Measurements from ENCODE around the gene AMH.

The AMH gene

DNA sequence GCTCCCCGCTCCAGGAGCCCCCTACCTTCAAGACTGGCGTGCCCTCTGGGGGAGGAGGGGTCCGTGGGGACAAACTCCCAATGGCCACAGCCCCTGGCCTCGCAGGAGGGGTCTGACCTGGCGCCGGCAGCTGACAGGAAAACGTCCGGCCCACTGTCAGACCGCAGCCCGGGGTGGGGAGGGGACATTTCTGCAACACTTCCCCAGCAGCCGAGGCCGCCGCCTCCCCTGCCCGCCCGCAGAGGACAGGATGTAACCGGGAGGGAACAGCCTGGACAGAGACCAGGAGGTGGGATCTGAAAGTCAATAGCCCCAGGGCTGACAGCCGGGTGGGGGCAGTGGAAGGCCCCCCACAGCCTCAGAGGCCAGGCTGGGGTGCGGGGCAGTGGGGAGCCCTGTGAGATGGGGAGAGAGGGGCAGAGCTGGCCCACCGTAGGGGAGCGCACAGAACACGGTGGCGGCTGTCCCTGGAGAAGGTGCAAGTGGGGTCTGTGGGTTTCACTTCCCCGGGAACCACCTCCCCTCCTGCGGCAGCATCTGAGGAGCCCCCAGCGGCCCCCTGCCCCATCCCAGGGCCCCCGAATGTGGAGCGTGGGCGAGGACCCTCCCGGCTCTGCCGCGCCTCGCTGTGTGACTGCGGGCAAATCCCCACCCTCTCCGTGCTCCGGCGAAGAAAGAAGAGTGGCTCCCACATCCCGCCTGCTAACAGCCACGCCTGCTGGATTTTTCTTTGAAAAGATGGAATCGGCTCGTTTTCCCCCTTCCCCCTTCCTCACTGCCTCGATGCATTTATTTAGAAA lies 33.1 kb downstream of the AMH start, which contains the start of gene PEAK3:
TSS of gene PEAK3 (minus strand) at position 114 of the 800 bp plus-strand sequence. CDS start 1,244 bp downstream, outside the sequence.
- TF ChIP-seq Cebpa-rat (IDR thresholded peaks at IDR 0.05), result 0 out of 22 replicates have a peak, but pooled peaks of 1 of the 11 experiments have one; percentile 11
- Histone ChIP-seq H4K20me1 (peaks cover 0 to 87% (median 17%) of the 10 kb centered on the region in 11 experiments; a peak in 16 of 22 replicates), H3K36me3 (peaks cover 0 to 2% (median under 1%) of the 10 kb centered on the region in 11 experiments; a peak in 6 of 22 replicates), H3K9me3 (replicated peaks in 1 of 11) (no peaks in the 10 kb centered on the region), H3K9ac (peak within 1 kb of the TSS; percentile 58 to 76 (median 70)), H3K4me1 (peaks cover 37 to 91% (median 83%) of the 10 kb centered on the region in 10 experiments), H3K27ac (peak within 1 kb of the TSS; percentile 50 to 83 (median 71); a peak in 20 of 22 replicates), H3K27me3 (0 out of 22 replicates have a peak, but pooled peaks cover 0 to 3% (median 0%) of the 10 kb centered on the region in 11 experiments), H3K4me2 (peak within 1 kb of the TSS; percentile 84 to 99 (median 97)), H3K4me3 (peak within 1 kb of the TSS; percentile 7 to 71 (median 52); a peak in 19 of 20 replicates)

DNA sequence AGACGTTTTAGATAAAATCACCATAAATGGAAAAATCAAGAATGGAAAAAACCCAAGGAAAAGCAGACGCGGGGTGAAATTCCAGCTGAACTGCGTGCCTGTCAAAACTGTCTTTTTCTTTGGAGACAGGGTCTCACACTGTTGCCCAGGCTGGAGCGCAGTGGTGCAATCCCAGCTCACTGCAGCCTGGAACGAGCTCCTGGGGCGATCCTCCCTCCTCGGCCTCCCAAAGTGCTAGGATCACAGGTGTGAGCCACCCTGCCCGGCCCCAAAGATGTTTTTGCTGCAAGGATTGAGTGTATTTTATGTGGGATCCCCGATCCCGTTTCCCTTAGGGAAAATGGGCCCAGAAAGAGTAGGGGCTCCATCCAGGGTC lies 33.7 kb downstream of the AMH start:
- Histone ChIP-seq H3K4me1 (peaks cover 43 to 91% (median 84%) of the 10 kb centered on the region in 10 experiments), H3K27me3 (peaks cover 0 to 9% (median 0%) of the 10 kb centered on the region in 11 experiments; a peak in 1 of 22 replicates), H3K4me3 (peak overlapping the region in 9 of 10 experiments; percentile 7 to 71 (median 53); a peak in 13 of 20 replicates), H3K4me2 (peak overlapping the region; percentile 84 to 99 (median 97)), H3K27ac (peak overlapping the region in 8 of 11 experiments; percentile 63 to 83 (median 75); a peak in 13 of 22 replicates), H3K9ac (peak overlapping the region in 9 of 11 experiments; percentile 58 to 76 (median 68); a peak in 13 of 22 replicates), H4K20me1 (peaks cover 0 to 87% (median 16%) of the 10 kb centered on the region in 11 experiments; a peak in 13 of 22 replicates), H3K9me3 (replicated peaks in 1 of 11) (no peaks in the 10 kb centered on the region), H3K36me3 (no peaks in the 10 kb centered on the region)
- TF ChIP-seq Cebpa-rat (IDR thresholded peaks at IDR 0.05), result no peak

- Histone ChIP-seq H3K4me1 (peaks cover 54 to 92% (median 85%) of the 10 kb centered on the region in 10 experiments), H3K9me3 (replicated peaks in 1 of 11) (no peaks in the 10 kb centered on the region), H3K27ac (no peak overlapping the region), H3K4me3 (no peak overlapping the region), H3K27me3 (peaks cover 0 to 15% (median 0%) of the 10 kb centered on the region in 11 experiments; a peak in 2 of 22 replicates), H3K9ac (no peak overlapping the region), H4K20me1 (peaks cover 0 to 82% (median 8%) of the 10 kb centered on the region in 11 experiments; a peak in 9 of 22 replicates), H3K36me3 (no peaks in the 10 kb centered on the region), H3K4me2 (peak overlapping the region in 7 of 11 experiments; percentile 95 to 98 (median 97); a peak in 6 of 22 replicates)
- TF ChIP-seq Cebpa-rat (IDR thresholded peaks at IDR 0.05), result no peak
Observed at GRCh38 chr19:2283835-2284507, 34.8 kb downstream of the AMH start.

DNA sequence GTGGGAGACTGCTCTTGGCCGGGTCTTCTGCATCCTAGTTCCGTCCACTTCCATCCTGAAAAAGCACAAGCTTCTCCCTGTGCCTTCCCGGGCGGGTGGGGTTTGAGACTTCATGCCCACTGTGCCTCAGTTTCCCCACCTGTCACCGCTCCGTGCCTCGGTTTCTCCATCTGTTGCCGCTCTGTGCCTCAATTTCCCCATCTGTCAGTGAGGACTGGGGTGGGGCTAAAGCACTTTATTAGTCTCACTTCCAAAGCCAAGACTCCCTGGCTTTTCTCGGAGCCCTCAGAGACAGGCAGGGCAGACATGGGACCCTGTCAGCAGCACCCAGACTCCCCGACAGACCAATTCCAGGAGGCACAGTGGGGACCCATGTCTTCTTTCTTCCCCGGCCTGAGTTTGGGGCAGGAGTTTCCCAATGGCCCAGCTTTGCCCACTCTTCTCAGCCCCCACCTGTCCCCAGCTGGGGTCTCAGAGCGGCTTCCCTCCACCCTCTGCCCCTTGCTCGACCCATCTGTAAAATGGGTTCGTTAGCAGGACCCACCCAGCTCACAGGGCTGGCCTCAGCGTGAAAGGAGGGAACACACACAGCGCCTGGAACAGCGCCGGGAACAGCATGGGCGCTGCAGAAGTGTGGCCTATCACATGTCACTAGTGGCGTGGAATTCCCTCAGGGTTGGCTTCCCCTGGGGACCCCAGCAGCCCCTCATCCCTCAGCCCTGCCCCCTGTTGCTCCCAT lies 37.4 kb downstream of the AMH start:
- Histone ChIP-seq H3K4me2 (peak overlapping the region; percentile 24 to 100 (median 98)), H3K4me3 (no peak overlapping the region), H3K9me3 (replicated peaks in 1 of 11) (no peaks in the 10 kb centered on the region), H3K27me3 (peaks cover 0 to 26% (median 0%) of the 10 kb centered on the region in 11 experiments; a peak in 4 of 22 replicates), H3K9ac (peak overlapping the region in 7 of 11 experiments; percentile 1 to 56 (median 21); a peak in 9 of 22 replicates), H3K4me1 (peaks cover 58 to 93% (median 82%) of the 10 kb centered on the region in 10 experiments), H3K27ac (peak overlapping the region in 7 of 11 experiments; percentile 21 to 99 (median 53); a peak in 11 of 22 replicates), H3K36me3 (peaks cover 0 to 11% (median 2%) of the 10 kb centered on the region in 11 experiments; a peak in 10 of 22 replicates), H4K20me1 (peaks cover 3 to 76% (median 10%) of the 10 kb centered on the region in 11 experiments; a peak in 18 of 22 replicates)
- no peak for TF ChIP-seq Cebpa-rat (IDR thresholded peaks at IDR 0.05)

DNA sequence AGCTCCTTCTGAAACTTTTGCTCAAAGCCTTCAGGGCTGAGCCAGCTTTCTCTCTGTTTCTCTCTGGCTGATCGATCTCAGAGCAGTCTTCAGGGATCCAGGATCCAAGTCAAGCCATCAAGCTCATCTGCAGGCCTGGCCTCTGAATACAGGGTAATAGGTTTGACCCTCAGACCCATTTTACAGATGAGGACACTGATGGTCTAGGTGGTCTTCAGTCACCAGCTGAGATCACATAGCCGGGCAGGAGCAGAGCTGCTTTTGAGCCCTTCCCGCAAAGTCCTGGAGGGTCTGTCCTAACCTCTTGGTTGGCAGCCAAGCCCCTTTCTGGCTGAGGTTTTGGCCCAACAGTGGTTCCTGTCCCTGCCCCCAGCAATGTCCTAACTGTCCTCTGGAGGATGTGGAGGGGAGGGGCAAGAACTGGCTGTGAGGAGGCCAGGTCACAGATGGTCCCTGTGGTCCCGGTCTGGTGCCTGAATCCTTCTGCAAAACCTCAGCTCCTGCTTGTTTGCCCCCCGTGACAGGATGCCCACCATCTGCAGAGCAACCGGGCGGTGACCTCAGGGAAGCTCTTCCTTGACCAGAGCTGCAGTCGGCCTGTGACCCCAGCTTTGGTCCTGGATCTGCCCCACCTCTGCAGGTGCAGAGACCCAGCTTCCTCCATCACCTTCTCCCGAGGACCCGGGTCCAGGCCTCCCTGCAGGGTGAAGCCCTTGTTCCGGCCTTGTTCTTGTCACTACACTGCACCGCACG lies 38.6 kb downstream of the AMH start:
- H3K4me2 ChIP-seq, result peak overlapping the region; percentile 95 to 100 (median 98)
- peak overlapping the region in 9 of 11 experiments; percentile 89 to 94 (median 92); a peak in 18 of 22 replicates for H3K9ac ChIP-seq
- peaks cover 0 to 23% (median 13%) of the 10 kb centered on the region in 11 experiments; a peak in 15 of 22 replicates for H3K36me3 ChIP-seq
- H3K4me3 ChIP-seq, result peak overlapping the region in 7 of 10 experiments; percentile 3 to 86 (median 39); a peak in 9 of 20 replicates
- H3K4me1 ChIP-seq, result peaks cover 58 to 93% (median 82%) of the 10 kb centered on the region in 10 experiments
- no peaks in the 10 kb centered on the region for H3K9me3 ChIP-seq (replicated peaks in 1 of 11)
- peak overlapping the region in 9 of 11 experiments; percentile 94 to 99 (median 97); a peak in 19 of 22 replicates for H3K27ac ChIP-seq
- TF ChIP-seq Cebpa-rat (IDR thresholded peaks at IDR 0.05), result no peak
- peaks cover 11 to 76% (median 22%) of the 10 kb centered on the region in 11 experiments; a peak in 18 of 22 replicates for H4K20me1 ChIP-seq
- peaks cover 0 to 30% (median 0%) of the 10 kb centered on the region in 11 experiments; a peak in 4 of 22 replicates for H3K27me3 ChIP-seq

DNA sequence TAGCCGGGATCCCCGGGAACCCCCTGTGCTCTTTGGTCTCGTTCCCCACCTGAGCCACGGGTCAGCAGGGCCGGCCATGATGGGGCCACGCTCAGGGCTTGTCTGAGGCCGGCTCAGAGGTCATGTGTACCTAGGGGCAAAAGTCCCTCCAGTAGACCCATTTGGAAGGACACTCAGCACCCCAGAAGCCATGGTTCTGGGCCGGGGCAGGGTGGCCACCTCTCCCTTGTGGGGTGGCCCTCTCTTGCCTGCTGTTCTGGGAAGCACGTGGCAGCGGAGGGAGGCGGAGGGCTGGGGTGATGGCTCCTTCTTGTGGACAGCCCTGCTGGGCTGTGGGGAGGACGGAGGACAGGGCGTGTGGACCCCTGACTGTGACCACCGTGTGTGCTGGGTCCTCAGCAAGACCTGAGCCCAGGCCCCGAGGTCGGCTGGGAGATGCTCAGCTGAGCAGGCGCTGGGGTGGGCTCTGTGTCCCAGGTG lies 39.3 kb downstream of the AMH start:
- H3K27me3 ChIP-seq, result peaks cover 0 to 30% (median 0%) of the 10 kb centered on the region in 11 experiments; a peak in 4 of 22 replicates
- H3K4me2 ChIP-seq, result peak overlapping the region; percentile 95 to 100 (median 98)
- peak overlapping the region; percentile 66 to 99 (median 97); a peak in 21 of 22 replicates for H3K27ac ChIP-seq
- no peak for TF ChIP-seq Cebpa-rat (IDR thresholded peaks at IDR 0.05)
- peak overlapping the region; percentile 83 to 94 (median 91); a peak in 19 of 22 replicates for H3K9ac ChIP-seq
- peaks cover 0 to 29% (median 18%) of the 10 kb centered on the region in 11 experiments; a peak in 15 of 22 replicates for H3K36me3 ChIP-seq
- H3K9me3 ChIP-seq (replicated peaks in 1 of 11), result no peaks in the 10 kb centered on the region
- H4K20me1 ChIP-seq, result peaks cover 11 to 76% (median 28%) of the 10 kb centered on the region in 11 experiments; a peak in 18 of 22 replicates
- H3K4me1 ChIP-seq, result peaks cover 60 to 93% (median 83%) of the 10 kb centered on the region in 10 experiments
- peak overlapping the region in 7 of 10 experiments; percentile 12 to 87 (median 84); a peak in 6 of 20 replicates for H3K4me3 ChIP-seq

All from BLaER1 treated with 17β-estradiol and CSF1 and Interleukin-3, amounts not matched to agents 10 nM and 100 nM (cell line).